HL-60 (cell line): Measurements from ENCODE around the gene VTI1A.

Experiments used
- DNase-seq, 2 experiments: peaks; one replicate each; pipeline ENCODE4 v3.0.0-alpha.2; 2010 to 2020; ENCODE audit warnings: low read depth in 1 of 2, low spot score in 1 of 2
- H3K27ac ChIP-seq: fragments of 250-450 bp; sonication (Bioruptor Pico); replicated peaks from 2 replicates; pipeline ENCODE4 v1.5.1; 2020; ENCODE audit warnings: mild to moderate bottlenecking, moderate library complexity
- H3K27me3 ChIP-seq: fragments of 250-450 bp; sonication (Bioruptor Pico); 2 replicates; pipeline ENCODE4 v1.5.1; 2021; ENCODE audit warnings: mild to moderate bottlenecking, moderate library complexity; ENCODE audit not compliant: insufficient read depth, poor library complexity, severe bottlenecking
- H3K4me3 ChIP-seq: replicated peaks from 2 replicates; pipeline ENCODE4 v1.5.1; 2011; ENCODE audit warnings: mild to moderate bottlenecking, control low read depth, low read length; ENCODE audit not compliant: insufficient read depth
- GABPA ChIP-seq: IDR thresholded peaks from 2 replicates; pipeline ENCODE4 v1.6.1; 2012; ENCODE audit warnings: low read depth
- POLR2AphosphoS5 ChIP-seq: IDR thresholded peaks from 2 replicates; pipeline ENCODE4 v1.6.1; 2012; ENCODE audit warnings: low read depth
- SPI1 ChIP-seq: IDR thresholded peaks from 2 replicates; pipeline ENCODE4 v1.6.1; 2012; ENCODE audit warnings: low read depth, mild to moderate bottlenecking, borderline replicate concordance
- TF ChIP-seq, protein P1 (sequence below): IDR thresholded peaks from one replicate; pipeline ENCODE4 v1.5.1; 2011; ENCODE audit warnings: low read length, control low read depth, inconsistent platforms; ENCODE audit not compliant: insufficient read depth
- TF ChIP-seq, protein P2 (sequence below): IDR thresholded peaks from 2 replicates; pipeline ENCODE4 v1.6.1; 2012; ENCODE audit warnings: low read depth; ENCODE audit not compliant: insufficient replicate concordance

Gene VTI1A

GRCh38 chr10:112525200-112525599 lies 78.2 kb downstream of the VTI1A start:
- Histone ChIP-seq H3K4me3 (no peak overlapping the region), H3K27ac (no peak overlapping the region), H3K27me3 (no peaks in the 10 kb centered on the region)
- DNase-seq: no peak
- TF ChIP-seq, protein P1, sequence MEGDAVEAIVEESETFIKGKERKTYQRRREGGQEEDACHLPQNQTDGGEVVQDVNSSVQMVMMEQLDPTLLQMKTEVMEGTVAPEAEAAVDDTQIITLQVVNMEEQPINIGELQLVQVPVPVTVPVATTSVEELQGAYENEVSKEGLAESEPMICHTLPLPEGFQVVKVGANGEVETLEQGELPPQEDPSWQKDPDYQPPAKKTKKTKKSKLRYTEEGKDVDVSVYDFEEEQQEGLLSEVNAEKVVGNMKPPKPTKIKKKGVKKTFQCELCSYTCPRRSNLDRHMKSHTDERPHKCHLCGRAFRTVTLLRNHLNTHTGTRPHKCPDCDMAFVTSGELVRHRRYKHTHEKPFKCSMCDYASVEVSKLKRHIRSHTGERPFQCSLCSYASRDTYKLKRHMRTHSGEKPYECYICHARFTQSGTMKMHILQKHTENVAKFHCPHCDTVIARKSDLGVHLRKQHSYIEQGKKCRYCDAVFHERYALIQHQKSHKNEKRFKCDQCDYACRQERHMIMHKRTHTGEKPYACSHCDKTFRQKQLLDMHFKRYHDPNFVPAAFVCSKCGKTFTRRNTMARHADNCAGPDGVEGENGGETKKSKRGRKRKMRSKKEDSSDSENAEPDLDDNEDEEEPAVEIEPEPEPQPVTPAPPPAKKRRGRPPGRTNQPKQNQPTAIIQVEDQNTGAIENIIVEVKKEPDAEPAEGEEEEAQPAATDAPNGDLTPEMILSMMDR: no peak
- TF ChIP-seq POLR2AphosphoS5: no peak
- no peak for TF ChIP-seq SPI1
- no peak for TF ChIP-seq GABPA
- TF ChIP-seq, protein P2, sequence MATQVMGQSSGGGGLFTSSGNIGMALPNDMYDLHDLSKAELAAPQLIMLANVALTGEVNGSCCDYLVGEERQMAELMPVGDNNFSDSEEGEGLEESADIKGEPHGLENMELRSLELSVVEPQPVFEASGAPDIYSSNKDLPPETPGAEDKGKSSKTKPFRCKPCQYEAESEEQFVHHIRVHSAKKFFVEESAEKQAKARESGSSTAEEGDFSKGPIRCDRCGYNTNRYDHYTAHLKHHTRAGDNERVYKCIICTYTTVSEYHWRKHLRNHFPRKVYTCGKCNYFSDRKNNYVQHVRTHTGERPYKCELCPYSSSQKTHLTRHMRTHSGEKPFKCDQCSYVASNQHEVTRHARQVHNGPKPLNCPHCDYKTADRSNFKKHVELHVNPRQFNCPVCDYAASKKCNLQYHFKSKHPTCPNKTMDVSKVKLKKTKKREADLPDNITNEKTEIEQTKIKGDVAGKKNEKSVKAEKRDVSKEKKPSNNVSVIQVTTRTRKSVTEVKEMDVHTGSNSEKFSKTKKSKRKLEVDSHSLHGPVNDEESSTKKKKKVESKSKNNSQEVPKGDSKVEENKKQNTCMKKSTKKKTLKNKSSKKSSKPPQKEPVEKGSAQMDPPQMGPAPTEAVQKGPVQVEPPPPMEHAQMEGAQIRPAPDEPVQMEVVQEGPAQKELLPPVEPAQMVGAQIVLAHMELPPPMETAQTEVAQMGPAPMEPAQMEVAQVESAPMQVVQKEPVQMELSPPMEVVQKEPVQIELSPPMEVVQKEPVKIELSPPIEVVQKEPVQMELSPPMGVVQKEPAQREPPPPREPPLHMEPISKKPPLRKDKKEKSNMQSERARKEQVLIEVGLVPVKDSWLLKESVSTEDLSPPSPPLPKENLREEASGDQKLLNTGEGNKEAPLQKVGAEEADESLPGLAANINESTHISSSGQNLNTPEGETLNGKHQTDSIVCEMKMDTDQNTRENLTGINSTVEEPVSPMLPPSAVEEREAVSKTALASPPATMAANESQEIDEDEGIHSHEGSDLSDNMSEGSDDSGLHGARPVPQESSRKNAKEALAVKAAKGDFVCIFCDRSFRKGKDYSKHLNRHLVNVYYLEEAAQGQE: no peak

GRCh38 chr10:112526139-112526538 lies 79.1 kb downstream of the VTI1A start:
- Histone ChIP-seq H3K27ac (no peak overlapping the region), H3K4me3 (no peak overlapping the region), H3K27me3 (no peaks in the 10 kb centered on the region)
- TF ChIP-seq, protein P2: no peak
- TF ChIP-seq GABPA (no peak), POLR2AphosphoS5 (no peak), SPI1 (no peak)
- TF ChIP-seq, protein P1: no peak
- no peak for DNase-seq

GRCh38 chr10:112526906-112527305 lies 79.9 kb downstream of the VTI1A start:
- Histone ChIP-seq H3K27me3 (no peaks in the 10 kb centered on the region), H3K4me3 (no peak overlapping the region), H3K27ac (no peak overlapping the region)
- TF ChIP-seq, protein P1: no peak
- no peak for TF ChIP-seq GABPA
- TF ChIP-seq, protein P2: no peak
- TF ChIP-seq POLR2AphosphoS5: no peak
- TF ChIP-seq SPI1: no peak
- no peak for DNase-seq
